Ramos (cell line): ENCODE results near the gene NPEPPS.

Source experiments
- in situ Hi-C: fragments of 300-500 bp; cut with MboI; formaldehyde crosslinking; loops from one replicate; pipeline ENCODE4 v1.14.3; 2022; ENCODE audit warnings: low sequenced_read_pairs; ENCODE audit not compliant: unreplicated experiment

NPEPPS gene

GRCh38 chr17:47651704-47652103 is 120.8 kb downstream of the NPEPPS start:
- in situ Hi-C loops = no loop called here

DNA sequence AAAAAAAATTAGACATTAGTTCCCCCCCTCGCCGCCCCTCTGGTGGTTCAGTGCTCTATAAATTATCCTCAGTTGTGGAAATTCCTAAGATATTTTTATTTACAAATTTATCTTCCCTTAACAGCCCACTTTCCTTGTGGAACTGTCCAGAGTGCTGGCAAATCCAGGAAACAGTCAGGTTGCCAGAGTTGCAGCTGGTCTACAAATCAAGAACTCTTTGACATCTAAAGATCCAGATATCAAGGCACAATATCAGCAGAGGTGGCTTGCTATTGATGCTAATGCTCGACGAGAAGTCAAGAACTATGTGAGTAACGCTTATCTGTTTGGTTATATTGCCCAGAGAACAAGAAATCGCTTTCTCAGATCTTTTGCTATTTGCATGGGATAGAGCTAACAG is 121.7 kb downstream of the NPEPPS start:
- in situ Hi-C loops = no loop called here

- in situ Hi-C loops = no loop called here
Measured at GRCh38 chr17:47653442-47653841, 122.5 kb downstream of the NPEPPS start.

DNA sequence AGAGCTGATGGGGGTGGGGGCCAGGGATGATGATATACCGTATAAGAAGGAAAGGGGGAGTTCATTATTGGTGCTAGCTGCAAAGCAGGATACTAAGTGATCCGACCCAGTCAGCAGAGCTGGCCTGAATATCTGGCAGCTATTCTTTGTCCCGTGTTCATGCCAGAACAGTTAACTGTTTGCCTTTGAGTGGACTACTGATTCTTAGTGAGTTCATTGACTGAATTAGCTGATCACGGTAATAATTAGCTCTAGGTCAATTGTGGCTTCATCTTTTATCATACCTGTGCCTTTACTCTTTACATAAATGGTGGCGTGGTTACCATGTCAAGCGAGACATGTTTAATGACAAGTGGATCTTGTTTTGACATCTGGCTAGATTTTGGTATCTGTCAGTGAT is 124.1 kb downstream of the NPEPPS start:
- in situ Hi-C loops = no loop called here

- in situ Hi-C loops = no loop called here
Measured at GRCh38 chr17:47660064-47660492, 129.2 kb downstream of the NPEPPS start.

GRCh38 chr17:47663912-47664623 is 133.2 kb downstream of the NPEPPS start:
- in situ Hi-C loops = no loop called here

DNA sequence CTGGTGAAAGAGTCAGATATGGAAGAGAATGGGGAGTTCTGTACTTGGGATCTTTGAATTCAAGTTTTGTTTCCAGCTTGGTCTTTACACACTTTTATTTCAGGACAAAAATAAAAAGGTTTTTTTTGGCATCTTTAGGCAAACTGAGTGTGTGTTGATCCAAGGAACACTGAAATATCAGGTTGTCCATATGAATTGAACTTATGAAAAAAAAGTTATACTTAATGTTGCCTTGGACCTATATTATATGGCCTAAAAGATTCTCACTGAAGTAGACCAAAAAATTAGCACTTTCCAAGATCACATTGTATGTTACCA is 133.7 kb downstream of the NPEPPS start:
- in situ Hi-C loops = no loop called here

- in situ Hi-C loops = no loop called here
Measured at GRCh38 chr17:47665655-47666054, 134.7 kb downstream of the NPEPPS start.

DNA sequence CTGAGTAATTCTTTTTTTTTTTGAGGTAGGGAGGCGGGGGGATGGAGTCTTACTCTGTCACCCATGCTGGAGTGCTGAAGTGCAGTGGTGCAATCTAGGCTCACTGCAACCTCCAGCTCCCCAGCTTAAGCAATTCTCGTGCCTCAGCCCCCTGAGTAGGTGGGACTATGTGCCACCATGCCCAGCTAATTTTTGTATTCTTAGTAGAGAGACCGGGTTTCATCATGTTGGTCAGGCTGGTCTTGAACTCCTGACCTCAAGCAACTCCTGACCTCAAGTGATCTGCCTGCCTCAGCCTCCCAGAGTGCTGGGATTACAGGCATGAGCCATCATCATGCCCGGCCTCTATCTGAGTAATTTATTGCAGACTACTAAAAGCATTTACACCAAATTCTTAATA is 138.2 kb downstream of the NPEPPS start:
- in situ Hi-C loops = no loop called here

GRCh38 chr17:47670064-47670463 is 139.2 kb downstream of the NPEPPS start:
- in situ Hi-C loops = no loop called here
